Upper lobe of right lung (tissue), 1 donor: ENCODE results near the gene ACSL5. TPM values are rescaled to one million over a fixed set of nuclear protein-coding genes. Genes with fewer than 3 reads are reported as not detected.

ENCODE experiments used
- ATAC-seq: fragments of 200-7000 bp; cut with Tn5 transposase; one replicate; pipeline ENCODE4 v1.9.1; 2020; ENCODE audit warnings: mild to moderate bottlenecking, moderate library complexity
- DNase-seq: peaks from one replicate; pipeline ENCODE4 v3.0.0-alpha.2; 2020
- H3K27ac ChIP-seq: fragments of 200-600 bp; one replicate; pipeline ENCODE4 v1.8.0; 2022
- H3K27me3 ChIP-seq: fragments of 200-600 bp; one replicate; pipeline ENCODE4 v1.8.0; 2022; ENCODE audit warnings: mild to moderate bottlenecking
- H3K36me3 ChIP-seq: fragments of 200-600 bp; one replicate; pipeline ENCODE4 v1.8.0; 2022
- H3K4me1 ChIP-seq: fragments of 200-600 bp; one replicate; pipeline ENCODE4 v1.8.0; 2022
- H3K4me3 ChIP-seq: fragments of 200-600 bp; one replicate; pipeline ENCODE4 v1.8.0; 2022; ENCODE audit warnings: mild to moderate bottlenecking
- H3K9me3 ChIP-seq: fragments of 200-600 bp; one replicate; pipeline ENCODE4 v1.8.0; 2022
- intact Hi-C: fragments of 100-400 bp; cut with DNase I; formaldehyde crosslinking; loops from one replicate; pipeline ENCODE4 v1.11.0; 2022
- total RNA-seq: library from RNA; stranded (reverse); fragmentation: NEBNext Ultra II Directional; extraction: Animal tissue kit (Norgen Biotek cat#: 25700); gene quantifications from one replicate; pipeline ENCODE4 v1.2.1, GENCODE V29; 2021
- TF ChIP-seq, protein P1 (sequence below): fragments of 200-600 bp; IDR thresholded peaks from one replicate; pipeline ENCODE4 v1.8.0; 2022; ENCODE audit warnings: antibody characterized with exemption
- donor health status: DM: no; HTN: yes; CAD: no; lungs with severe emphysema.

ACSL5 gene
- total RNA-seq, 1 donor from 2014 or later: 79.1 TPM

DNA sequence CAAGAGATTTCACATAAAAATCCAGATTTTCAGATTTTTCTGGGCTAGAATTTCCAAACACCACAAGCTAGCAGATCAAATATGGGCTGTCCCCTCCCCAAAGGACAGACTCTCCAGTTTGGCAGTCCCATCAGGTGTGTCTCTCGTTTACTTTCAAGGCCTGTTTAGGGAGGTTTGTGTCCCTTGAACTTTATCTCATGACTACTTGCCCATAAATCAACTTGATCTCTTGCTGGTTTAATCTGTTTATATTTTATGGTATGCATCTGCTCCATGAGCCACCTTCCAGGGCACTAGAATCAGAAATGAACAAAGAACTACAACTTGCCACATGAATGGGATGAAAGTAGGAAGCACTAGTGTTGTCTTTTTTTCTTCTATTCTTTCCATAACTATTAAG lies 67.6 kb downstream of the ACSL5 start:
- Histone ChIP-seq H3K4me3 (no peak overlapping the region), H3K27me3 (no peaks in the 10 kb centered on the region), H3K27ac (no peak overlapping the region), H3K4me1 (peaks cover 13% of the 10 kb centered on the region), H3K9me3 (no peaks in the 10 kb centered on the region), H3K36me3 (peaks cover 84% of the 10 kb centered on the region)
- intact Hi-C loops: no loop called here
- TF ChIP-seq, protein P1, sequence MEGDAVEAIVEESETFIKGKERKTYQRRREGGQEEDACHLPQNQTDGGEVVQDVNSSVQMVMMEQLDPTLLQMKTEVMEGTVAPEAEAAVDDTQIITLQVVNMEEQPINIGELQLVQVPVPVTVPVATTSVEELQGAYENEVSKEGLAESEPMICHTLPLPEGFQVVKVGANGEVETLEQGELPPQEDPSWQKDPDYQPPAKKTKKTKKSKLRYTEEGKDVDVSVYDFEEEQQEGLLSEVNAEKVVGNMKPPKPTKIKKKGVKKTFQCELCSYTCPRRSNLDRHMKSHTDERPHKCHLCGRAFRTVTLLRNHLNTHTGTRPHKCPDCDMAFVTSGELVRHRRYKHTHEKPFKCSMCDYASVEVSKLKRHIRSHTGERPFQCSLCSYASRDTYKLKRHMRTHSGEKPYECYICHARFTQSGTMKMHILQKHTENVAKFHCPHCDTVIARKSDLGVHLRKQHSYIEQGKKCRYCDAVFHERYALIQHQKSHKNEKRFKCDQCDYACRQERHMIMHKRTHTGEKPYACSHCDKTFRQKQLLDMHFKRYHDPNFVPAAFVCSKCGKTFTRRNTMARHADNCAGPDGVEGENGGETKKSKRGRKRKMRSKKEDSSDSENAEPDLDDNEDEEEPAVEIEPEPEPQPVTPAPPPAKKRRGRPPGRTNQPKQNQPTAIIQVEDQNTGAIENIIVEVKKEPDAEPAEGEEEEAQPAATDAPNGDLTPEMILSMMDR: no peak
- DNase-seq: no peak
- no peak for ATAC-seq

DNA sequence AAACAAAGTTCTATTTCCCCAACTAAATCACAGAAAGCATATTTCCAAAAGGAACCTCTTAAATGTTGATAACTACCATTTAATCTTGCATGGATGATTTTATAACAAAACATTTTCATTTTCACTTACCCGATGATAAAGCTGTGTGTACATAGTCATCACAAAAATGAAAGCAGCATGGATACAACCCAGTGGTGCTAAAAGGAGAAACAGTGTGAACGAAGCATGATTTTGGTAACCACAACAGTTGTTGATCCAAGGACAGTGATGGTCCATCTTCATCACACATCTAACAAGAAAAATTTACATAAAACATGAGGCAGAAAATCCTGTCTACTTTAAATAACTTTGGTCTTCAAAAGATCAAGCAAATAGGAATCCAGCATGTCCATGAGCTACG lies 68.1 kb downstream of the ACSL5 start:
- Histone ChIP-seq H3K27ac (no peak overlapping the region), H3K27me3 (no peaks in the 10 kb centered on the region), H3K4me3 (no peak overlapping the region), H3K36me3 (peaks cover 79% of the 10 kb centered on the region), H3K4me1 (peaks cover 13% of the 10 kb centered on the region), H3K9me3 (no peaks in the 10 kb centered on the region)
- intact Hi-C loops: no loop called here
- DNase-seq: no peak
- ATAC-seq: no peak
- TF ChIP-seq, protein P1: no peak

DNA sequence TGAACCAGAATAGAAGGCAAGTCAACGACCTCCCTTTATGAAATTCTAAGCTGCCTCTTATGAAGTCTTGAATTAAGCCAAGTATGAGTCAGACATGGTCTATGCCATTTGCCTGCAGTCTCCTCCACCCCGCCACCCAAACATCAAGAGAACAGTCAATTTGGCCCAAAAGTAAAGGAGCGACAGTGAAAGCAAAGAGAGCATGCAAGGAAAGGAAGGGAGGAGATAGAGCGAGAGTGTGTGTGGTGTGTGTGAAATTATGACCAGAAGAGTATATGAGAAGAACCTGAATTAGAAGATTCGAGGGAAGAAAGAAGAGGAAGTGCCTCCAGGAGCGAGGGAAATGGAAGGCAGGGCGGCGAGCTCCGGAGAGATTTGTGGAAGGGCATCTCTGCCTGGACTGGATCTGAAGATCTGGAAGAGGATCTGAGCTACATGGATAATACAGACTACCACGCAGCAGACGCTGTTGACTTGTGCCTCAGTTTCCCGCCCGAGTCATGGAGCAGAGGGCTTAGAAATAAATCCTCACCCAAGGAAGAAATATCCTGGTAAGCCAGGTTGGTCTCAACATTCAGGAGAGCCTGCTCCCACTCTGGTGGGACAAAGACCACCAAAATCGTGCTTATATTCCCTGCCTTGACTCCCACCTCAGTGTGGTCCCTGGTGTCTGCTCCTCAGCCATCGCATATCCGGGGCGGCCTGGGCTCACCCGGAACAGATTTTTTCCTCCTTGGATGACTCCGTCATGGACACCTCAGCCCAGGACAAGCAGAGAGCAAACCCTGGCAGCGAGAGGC lies 72.3 kb downstream of the ACSL5 start:
- H3K4me3 ChIP-seq: peak overlapping the region; percentile 96
- H3K27ac ChIP-seq: peak overlapping the region; percentile 95
- DNase-seq (no peak), ATAC-seq (peak; percentile 26)
- H3K27me3 ChIP-seq: no peaks in the 10 kb centered on the region
- peaks cover 26% of the 10 kb centered on the region for H3K4me1 ChIP-seq
- TF ChIP-seq, protein P1: no peak
- no peaks in the 10 kb centered on the region for H3K9me3 ChIP-seq
- intact Hi-C loops: no loop called here
- peaks cover 38% of the 10 kb centered on the region for H3K36me3 ChIP-seq

DNA sequence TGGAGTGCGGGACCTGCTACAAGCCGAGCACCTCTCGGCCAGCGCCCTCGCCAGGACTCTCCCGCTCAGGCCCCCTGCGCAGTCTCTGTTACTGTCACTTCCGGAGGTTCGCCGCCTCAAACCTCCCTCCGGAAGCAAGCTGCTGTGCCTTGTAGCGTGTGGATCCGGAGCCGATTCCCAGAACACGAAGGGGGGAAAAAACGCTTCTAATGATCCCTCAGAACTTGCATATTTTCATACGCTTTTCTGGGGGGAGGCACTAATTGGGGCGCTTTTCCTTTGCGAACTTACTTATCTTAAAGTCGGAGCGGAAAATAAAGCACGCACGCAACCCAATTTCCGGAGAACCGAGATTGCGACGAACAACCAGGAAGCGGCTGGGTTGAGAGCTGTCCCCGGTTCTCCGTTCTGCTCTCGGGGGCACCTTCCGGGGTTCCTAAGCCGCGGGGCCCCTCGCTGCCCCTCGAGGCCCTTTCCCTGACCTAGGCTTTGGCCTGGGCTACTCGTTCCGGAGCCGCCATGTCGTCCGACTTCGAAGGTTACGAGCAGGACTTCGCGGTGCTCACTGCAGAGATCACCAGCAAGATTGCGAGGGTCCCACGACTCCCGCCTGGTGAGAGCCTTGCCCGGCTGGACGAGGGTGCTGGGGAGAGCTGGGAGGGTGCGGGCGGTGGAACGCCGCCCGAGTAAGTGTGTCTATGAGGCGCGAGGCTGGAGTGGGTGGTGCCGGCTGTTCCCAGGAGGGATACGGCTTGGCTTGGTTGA lies 73.1 kb downstream of the ACSL5 start, which contains the start of the genes VTI1A and ZDHHC6:
TSS of gene VTI1A (plus strand) at position 361 of the 765 bp plus-strand sequence. CDS start at position 520, 159 bp downstream.
TSS of gene ZDHHC6 (minus strand) at position 60 of the 765 bp plus-strand sequence. CDS start 1,478 bp downstream, outside the sequence.
- no peaks in the 10 kb centered on the region for H3K9me3 ChIP-seq
- H3K36me3 ChIP-seq: peaks cover 30% of the 10 kb centered on the region
- H3K27me3 ChIP-seq: no peaks in the 10 kb centered on the region
- H3K4me1 ChIP-seq: peaks cover 26% of the 10 kb centered on the region
- ATAC-seq (peak; percentile 97), DNase-seq (peak; percentile 91)
- H3K27ac ChIP-seq: peak within 1 kb of the TSS; percentile 95
- intact Hi-C loops: no loop called here
- TF ChIP-seq, protein P1: no peak
- H3K4me3 ChIP-seq: peak within 1 kb of the TSS; percentile 96

DNA sequence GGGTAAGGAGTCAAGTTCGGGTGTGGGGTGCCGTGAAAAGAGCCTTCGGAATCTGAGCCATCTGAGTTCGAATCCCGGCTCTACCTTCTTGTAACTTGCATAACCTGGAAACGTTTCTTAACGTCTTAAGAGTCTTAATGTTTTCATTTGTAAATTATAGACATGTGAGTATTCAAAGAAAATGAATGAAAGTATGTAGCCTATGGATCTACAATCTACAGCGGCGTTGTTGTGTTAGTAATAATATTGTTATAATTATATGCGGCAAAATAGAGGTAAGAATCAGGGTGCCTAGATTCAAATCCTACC lies 73.7 kb downstream of the ACSL5 start:
- H3K4me1 ChIP-seq: peaks cover 26% of the 10 kb centered on the region
- peak overlapping the region; percentile 95 for H3K27ac ChIP-seq
- H3K4me3 ChIP-seq: peak overlapping the region; percentile 96
- DNase-seq (no peak), ATAC-seq (no peak)
- H3K27me3 ChIP-seq: no peaks in the 10 kb centered on the region
- TF ChIP-seq, protein P1: no peak
- H3K9me3 ChIP-seq: no peaks in the 10 kb centered on the region
- intact Hi-C loops: no loop called here
- peaks cover 25% of the 10 kb centered on the region for H3K36me3 ChIP-seq
